DMS53 treated with DMSO at 0.1 percent for 48 hours (cell line): ENCODE measurements around the gene CIITA.
"Not testable (repeated sequence)": the region's sequence is repeated elsewhere in the genome, so short reads cannot be mapped to it uniquely, and the experiment has no call there.

Experiments used
- DNase-seq: peaks from one replicate; lab custom pipeline; 2025; ENCODE audit not compliant: unreplicated experiment; lab: John Stamatoyannopoulos, UW

Gene CIITA

GRCh38 chr16:10949424-10949970, 72.5 kb downstream of the CIITA start:
- DNase-seq = no peak

- DNase-seq = no peak
Measured at GRCh38 chr16:10950393-10950792, 73.4 kb downstream of the CIITA start.

- DNase-seq = no peak
Measured at GRCh38 chr16:10951026-10951425, 74.0 kb downstream of the CIITA start.

GRCh38 chr16:10954903-10955302, 77.9 kb downstream of the CIITA start:
- DNase-seq = no peak

- DNase-seq = no peak
Measured at GRCh38 chr16:10957771-10958482, 80.9 kb downstream of the CIITA start.

GRCh38 chr16:10959161-10959560, 82.2 kb downstream of the CIITA start:
- no peak for DNase-seq

- no peak for DNase-seq
Measured at GRCh38 chr16:10961231-10961630, 84.2 kb downstream of the CIITA start.

- DNase-seq = peak; percentile 61
Measured at GRCh38 chr16:10964039-10964890, 87.3 kb downstream of the CIITA start.

GRCh38 chr16:10964891-10965326, 87.9 kb downstream of the CIITA start:
- no peak for DNase-seq

- no peak for DNase-seq
Measured at GRCh38 chr16:10965440-10966061, 88.5 kb downstream of the CIITA start.

- DNase-seq = no peak
Measured at GRCh38 chr16:10966129-10966528, 89.1 kb downstream of the CIITA start.

GRCh38 chr16:10966559-10966958, 89.6 kb downstream of the CIITA start:
- not testable (repeated sequence) for DNase-seq

GRCh38 chr16:10967986-10968385, 91.0 kb downstream of the CIITA start:
- DNase-seq = no peak

GRCh38 chr16:10968498-10968897, 91.5 kb downstream of the CIITA start:
- no peak for DNase-seq

GRCh38 chr16:10969615-10970014, 92.6 kb downstream of the CIITA start:
- no peak for DNase-seq

- DNase-seq = no peak
Measured at GRCh38 chr16:10970065-10970464, 93.1 kb downstream of the CIITA start.

- DNase-seq = peak; percentile 16
Measured at GRCh38 chr16:10971560-10971961, 94.6 kb downstream of the CIITA start.

GRCh38 chr16:10972108-10972818, 95.3 kb downstream of the CIITA start:
- DNase-seq = no peak

- DNase-seq = no peak
Measured at GRCh38 chr16:10972819-10973464, 95.9 kb downstream of the CIITA start.

- no peak for DNase-seq
Measured at GRCh38 chr16:10976634-10977033, 99.6 kb downstream of the CIITA start.
